Activated T-helper 17 cell treated with anti-CD3 and anti-CD28 coated beads, Interleukin-2, amount 50 U/mL, for 72 hours (primary cell): ENCODE results near the gene ECEL1. TPM values are rescaled to one million over a fixed set of nuclear protein-coding genes. Genes with fewer than 3 reads are reported as not detected.

Source experiments
- ATAC-seq: fragments of 150-1000 bp; cut with Tn5 transposase; replicated peaks from 2 replicates; pipeline ENCODE4 v1.10.0; 2021; ENCODE audit warnings: mild to moderate bottlenecking, moderate library complexity
- H3K27ac Mint-ChIP-seq: one replicate; pipeline ENCODE4 v1.8.0; 2022; ENCODE audit warnings: mixed read lengths
- H3K27me3 Mint-ChIP-seq: one replicate; pipeline ENCODE4 v1.8.0; 2022; ENCODE audit warnings: mixed read lengths
- H3K36me3 Mint-ChIP-seq: one replicate; pipeline ENCODE4 v1.8.0; 2022; ENCODE audit warnings: low read depth, mild to moderate bottlenecking, mixed read lengths
- H3K4me1 Mint-ChIP-seq: one replicate; pipeline ENCODE4 v1.8.0; 2022; ENCODE audit warnings: mixed read lengths
- H3K4me3 Mint-ChIP-seq: one replicate; pipeline ENCODE4 v1.8.0; 2022; ENCODE audit warnings: mild to moderate bottlenecking, mixed read lengths
- H3K9me3 Mint-ChIP-seq: one replicate; pipeline ENCODE4 v1.8.0; 2022; ENCODE audit warnings: mixed read lengths
- total RNA-seq, 2 donors: library from RNA; stranded (reverse); gene quantifications; one replicate each; pipeline ENCODE4 v1.2.3, GENCODE V29; 2022

Gene ECEL1
- total RNA-seq, 2 donors from 2014 or later: not detected

DNA sequence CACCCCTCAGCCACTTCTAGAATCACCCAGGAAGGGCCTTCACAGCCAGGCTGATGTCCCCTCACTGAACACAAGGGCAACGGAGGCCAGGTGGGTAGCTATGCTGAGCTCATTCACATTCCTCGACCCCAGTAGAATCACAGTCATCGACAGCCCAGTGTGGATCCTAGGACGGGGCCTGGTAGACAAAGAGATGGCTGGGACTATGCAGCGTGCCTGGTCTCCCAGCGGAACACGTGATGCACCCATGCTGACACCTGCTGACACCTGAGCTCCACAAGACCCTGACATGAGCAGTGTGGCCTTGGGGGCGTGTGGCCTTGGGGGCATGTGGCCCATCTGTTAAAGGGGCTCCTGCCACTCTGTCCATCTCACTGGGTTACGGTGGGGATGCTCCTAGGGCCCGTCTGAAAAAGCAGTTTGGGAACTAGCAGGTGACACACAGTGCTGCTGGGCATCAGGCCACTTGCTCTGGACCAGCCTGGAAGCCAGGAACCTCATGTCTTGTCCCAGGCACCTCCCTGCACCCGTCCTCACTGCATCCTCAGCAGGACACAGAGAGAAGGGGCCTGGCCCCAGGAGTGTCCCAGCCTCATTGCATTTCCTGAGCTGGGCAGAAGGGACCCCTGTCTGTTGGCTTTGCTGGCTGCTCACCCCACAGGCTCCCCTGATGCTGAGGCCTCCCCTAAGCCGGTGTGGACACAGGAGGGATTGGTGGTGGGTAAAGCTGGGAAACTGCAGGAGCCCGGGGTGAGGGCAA lies 9.7 kb downstream of the ECEL1 start:
- no peaks in the 10 kb centered on the region for H3K4me1 Mint-ChIP-seq
- no peaks in the 10 kb centered on the region for H3K36me3 Mint-ChIP-seq
- no peak overlapping the region for H3K27ac Mint-ChIP-seq
- H3K4me3 Mint-ChIP-seq: no peak overlapping the region
- H3K9me3 Mint-ChIP-seq: peaks cover 2% of the 10 kb centered on the region
- no peak for ATAC-seq
- peaks cover 20% of the 10 kb centered on the region for H3K27me3 Mint-ChIP-seq

DNA sequence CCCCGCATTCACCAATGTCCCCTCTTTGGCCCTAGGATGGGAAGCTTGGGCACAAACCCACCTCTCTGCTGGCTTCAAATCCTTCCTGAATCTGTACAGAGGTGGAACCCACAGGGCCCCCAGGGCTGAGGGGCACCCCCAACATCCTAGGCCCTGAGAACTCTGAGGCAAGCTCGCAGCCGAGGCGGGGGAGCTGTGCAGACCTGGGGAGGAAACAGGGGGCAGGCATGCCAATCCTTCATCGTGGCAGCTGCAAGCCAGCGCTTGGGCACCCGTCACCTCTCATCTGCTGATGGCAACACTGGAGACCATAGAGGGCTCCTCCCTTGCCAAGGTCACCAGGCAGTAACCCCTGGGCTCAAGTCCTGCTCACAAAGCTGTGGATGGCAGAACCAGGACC lies 10.8 kb downstream of the ECEL1 start:
- no peak for ATAC-seq
- H3K4me1 Mint-ChIP-seq: no peaks in the 10 kb centered on the region
- H3K27ac Mint-ChIP-seq: no peak overlapping the region
- H3K36me3 Mint-ChIP-seq: no peaks in the 10 kb centered on the region
- peaks cover 12% of the 10 kb centered on the region for H3K9me3 Mint-ChIP-seq
- no peak overlapping the region for H3K4me3 Mint-ChIP-seq
- H3K27me3 Mint-ChIP-seq: peaks cover 26% of the 10 kb centered on the region

DNA sequence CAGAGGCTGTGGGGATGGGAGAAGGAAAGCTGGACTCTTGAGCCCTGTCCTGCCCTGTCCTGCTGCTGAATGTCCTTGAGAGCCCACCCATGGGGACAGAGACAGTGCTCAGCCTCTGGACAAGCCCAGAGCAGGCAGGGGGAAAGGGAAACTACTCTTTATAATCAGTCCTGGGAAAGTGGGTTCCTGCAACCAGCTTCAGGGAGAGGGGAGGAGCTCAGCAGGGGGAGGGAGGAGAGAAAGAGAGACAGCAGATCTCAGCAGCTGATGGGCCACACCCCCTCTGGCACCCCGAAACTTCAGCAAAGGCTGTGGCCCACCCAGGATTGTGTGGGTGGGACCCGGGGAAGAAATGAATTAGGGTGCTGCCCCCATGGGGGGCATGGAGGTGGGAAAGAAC lies 11.6 kb downstream of the ECEL1 start:
- no peak for ATAC-seq
- H3K27me3 Mint-ChIP-seq: peaks cover 31% of the 10 kb centered on the region
- H3K4me3 Mint-ChIP-seq: no peak overlapping the region
- no peaks in the 10 kb centered on the region for H3K36me3 Mint-ChIP-seq
- peaks cover 16% of the 10 kb centered on the region for H3K9me3 Mint-ChIP-seq
- no peak overlapping the region for H3K27ac Mint-ChIP-seq
- H3K4me1 Mint-ChIP-seq: no peaks in the 10 kb centered on the region

GRCh38 chr2:232473467-232473890 lies 14.2 kb downstream of the ECEL1 start:
- no peaks in the 10 kb centered on the region for H3K36me3 Mint-ChIP-seq
- H3K27ac Mint-ChIP-seq: no peak overlapping the region
- H3K4me3 Mint-ChIP-seq: no peak overlapping the region

DNA sequence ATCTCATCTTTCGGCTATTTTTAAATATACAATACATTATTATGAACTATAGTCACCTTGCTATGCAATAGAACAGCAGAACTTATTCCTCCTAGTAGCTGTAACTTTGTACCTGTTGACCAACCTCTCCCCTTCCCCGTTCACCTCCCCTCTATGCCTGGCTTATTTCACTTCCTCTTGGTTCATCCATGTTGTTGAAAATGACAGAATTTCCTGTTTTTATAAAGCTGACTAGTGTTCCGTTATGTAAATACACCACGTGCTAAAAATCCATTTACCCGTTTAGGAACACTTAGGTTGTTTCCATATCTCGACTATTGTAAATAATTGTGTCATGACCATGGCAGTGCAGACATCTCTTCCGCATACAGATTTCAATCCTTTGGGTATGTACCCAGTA lies 21.4 kb downstream of the ECEL1 start:
- H3K4me3 Mint-ChIP-seq: no peak overlapping the region
- peaks cover 15% of the 10 kb centered on the region for H3K27me3 Mint-ChIP-seq
- no peak for ATAC-seq
- no peaks in the 10 kb centered on the region for H3K9me3 Mint-ChIP-seq
- no peak overlapping the region for H3K27ac Mint-ChIP-seq
- no peaks in the 10 kb centered on the region for H3K36me3 Mint-ChIP-seq
- H3K4me1 Mint-ChIP-seq: no peaks in the 10 kb centered on the region

More at GRCh38 chr2:232473467-232473890, 14.2 kb downstream of the ECEL1 start:
- no peak for ATAC-seq
- no peaks in the 10 kb centered on the region for H3K4me1 Mint-ChIP-seq
- H3K27me3 Mint-ChIP-seq: peaks cover 39% of the 10 kb centered on the region
- H3K9me3 Mint-ChIP-seq: peaks cover 16% of the 10 kb centered on the region

GRCh38 chr2:232465061-232465460 lies 22.6 kb downstream of the ECEL1 start:
- H3K9me3 Mint-ChIP-seq: no peaks in the 10 kb centered on the region
- no peak for ATAC-seq

GRCh38 chr2:232464544-232464885 lies 23.1 kb downstream of the ECEL1 start:
- no peak for ATAC-seq
- H3K4me3 Mint-ChIP-seq: no peak overlapping the region
- H3K9me3 Mint-ChIP-seq: no peaks in the 10 kb centered on the region
- H3K27me3 Mint-ChIP-seq: peaks cover 18% of the 10 kb centered on the region
- no peaks in the 10 kb centered on the region for H3K4me1 Mint-ChIP-seq
- H3K36me3 Mint-ChIP-seq: no peaks in the 10 kb centered on the region
- no peak overlapping the region for H3K27ac Mint-ChIP-seq

More at GRCh38 chr2:232465061-232465460, 22.6 kb downstream of the ECEL1 start:
- peaks cover 15% of the 10 kb centered on the region for H3K27me3 Mint-ChIP-seq
- H3K27ac Mint-ChIP-seq: no peak overlapping the region
- H3K36me3 Mint-ChIP-seq: no peaks in the 10 kb centered on the region
- no peak overlapping the region for H3K4me3 Mint-ChIP-seq
- H3K4me1 Mint-ChIP-seq: no peaks in the 10 kb centered on the region

DNA sequence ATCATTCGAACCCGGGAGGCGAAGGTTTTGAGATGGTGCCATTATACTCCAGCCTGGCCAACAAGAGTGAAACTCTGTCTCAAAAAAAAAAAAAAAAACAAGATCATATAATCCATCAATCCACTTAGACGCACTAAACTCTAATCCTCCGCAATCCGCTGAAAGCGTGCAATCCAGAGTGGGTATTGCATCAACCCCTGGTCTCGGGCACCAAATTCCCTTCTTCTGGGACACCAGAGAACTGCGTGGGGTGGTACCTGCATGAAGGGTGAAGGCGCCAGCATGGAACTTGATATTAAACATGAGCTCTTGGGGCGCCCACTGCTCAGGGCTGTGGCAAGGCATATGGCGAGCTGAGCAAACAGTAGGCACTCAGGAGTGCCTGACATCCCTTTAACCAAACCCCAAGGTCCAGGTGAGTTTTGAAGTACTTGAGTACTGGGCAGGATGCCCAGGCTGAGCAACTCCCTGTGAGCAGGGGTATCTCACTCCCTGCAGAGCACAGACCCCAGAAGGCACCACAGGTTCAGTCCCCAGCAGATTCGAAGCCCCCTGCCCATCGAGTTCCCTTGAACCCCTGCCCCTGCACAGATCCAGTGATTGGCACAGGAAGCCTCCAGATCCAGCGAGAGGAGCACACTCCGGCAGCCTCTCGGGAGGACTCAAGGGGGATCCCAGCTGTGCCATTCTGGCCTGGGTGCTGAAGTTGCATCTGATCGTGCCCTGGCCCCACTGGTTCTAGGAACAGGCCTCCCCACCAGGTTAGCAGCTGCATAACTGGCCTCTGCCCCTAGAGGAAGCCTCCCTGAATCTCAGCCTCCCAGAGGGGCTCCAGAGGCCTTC lies 23.7 kb downstream of the ECEL1 start:
- H3K27me3 Mint-ChIP-seq: peaks cover 14% of the 10 kb centered on the region
- no peak for ATAC-seq
- H3K9me3 Mint-ChIP-seq: no peaks in the 10 kb centered on the region
- no peaks in the 10 kb centered on the region for H3K36me3 Mint-ChIP-seq
- no peak overlapping the region for H3K27ac Mint-ChIP-seq
- no peaks in the 10 kb centered on the region for H3K4me1 Mint-ChIP-seq
- no peak overlapping the region for H3K4me3 Mint-ChIP-seq

GRCh38 chr2:232460171-232460570 lies 27.5 kb downstream of the ECEL1 start:
- no peak overlapping the region for H3K4me3 Mint-ChIP-seq
- no peak overlapping the region for H3K27ac Mint-ChIP-seq
- no peaks in the 10 kb centered on the region for H3K36me3 Mint-ChIP-seq
- no peak for ATAC-seq
- no peaks in the 10 kb centered on the region for H3K4me1 Mint-ChIP-seq
- H3K9me3 Mint-ChIP-seq: no peaks in the 10 kb centered on the region
- peaks cover 17% of the 10 kb centered on the region for H3K27me3 Mint-ChIP-seq

- Mint-ChIP-seq H3K36me3 (no peaks in the 10 kb centered on the region), H3K4me1 (no peaks in the 10 kb centered on the region), H3K4me3 (no peak overlapping the region), H3K27ac (no peak overlapping the region), H3K27me3 (peaks cover 17% of the 10 kb centered on the region), H3K9me3 (no peaks in the 10 kb centered on the region)
- no peak for ATAC-seq
These were observed 28.1 kb downstream of the ECEL1 start for GRCh38 chr2:232459419-232460035.

DNA sequence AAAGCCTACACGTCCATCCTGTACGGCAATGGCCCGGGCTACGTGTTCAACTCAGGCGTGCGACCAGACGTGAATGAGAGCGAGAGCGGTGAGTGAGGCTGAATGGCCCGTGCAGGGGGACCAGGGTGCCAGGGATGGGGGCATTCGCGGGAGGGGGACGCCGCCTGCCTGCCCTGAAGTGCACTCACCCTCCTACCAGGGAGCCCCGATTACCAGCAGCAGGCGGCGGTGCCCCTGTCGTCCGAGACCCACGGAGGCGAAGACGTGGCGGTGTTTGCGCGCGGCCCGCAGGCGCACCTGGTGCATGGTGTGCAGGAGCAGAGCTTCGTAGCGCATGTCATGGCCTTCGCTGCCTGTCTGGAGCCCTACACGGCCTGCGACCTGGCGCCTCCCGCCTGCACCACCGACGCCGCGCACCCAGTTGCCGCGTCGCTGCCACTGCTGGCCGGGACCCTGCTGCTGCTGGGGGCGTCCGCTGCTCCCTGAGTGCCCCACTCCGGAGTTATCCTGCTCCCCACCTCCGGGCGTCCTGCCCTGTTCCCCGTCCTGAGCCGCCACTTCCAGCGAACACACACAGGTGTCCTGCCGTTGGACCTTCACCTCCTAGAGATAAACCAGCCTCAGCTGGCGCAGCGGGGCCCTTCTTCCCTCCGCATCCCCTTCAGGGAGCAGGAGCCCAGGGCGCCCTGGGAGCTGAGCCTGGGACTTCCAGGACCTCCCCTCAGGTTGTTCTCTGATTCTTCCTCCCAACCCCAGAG lies 28.8 kb downstream of the ECEL1 start:
- Mint-ChIP-seq H3K4me1 (no peaks in the 10 kb centered on the region), H3K27ac (no peak overlapping the region), H3K4me3 (no peak overlapping the region), H3K9me3 (no peaks in the 10 kb centered on the region), H3K27me3 (peaks cover 17% of the 10 kb centered on the region), H3K36me3 (no peaks in the 10 kb centered on the region)
- ATAC-seq: no peak

DNA sequence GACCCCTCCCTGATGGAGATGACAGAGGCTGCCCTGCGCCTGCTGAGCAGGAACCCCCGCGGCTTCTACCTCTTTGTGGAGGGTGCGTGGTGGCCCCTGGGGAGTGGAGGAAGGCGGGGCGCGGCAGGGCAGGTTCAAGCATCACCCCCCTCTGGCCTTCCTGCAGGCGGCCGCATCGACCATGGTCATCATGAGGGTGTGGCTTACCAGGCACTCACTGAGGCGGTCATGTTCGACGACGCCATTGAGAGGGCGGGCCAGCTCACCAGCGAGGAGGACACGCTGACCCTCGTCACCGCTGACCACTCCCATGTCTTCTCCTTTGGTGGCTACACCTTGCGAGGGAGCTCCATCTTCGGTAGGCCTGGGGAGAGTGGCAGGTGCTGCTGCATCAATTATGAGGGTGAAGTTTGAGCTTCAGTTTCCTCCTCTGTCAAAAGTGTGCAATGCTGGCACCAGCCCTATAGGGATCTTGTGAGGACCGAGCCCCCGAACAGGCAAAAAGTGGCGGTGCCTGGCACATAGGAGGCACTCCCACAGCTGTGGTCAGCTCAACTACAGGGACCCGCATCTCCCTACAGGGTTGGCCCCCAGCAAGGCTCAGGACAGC lies 29.5 kb downstream of the ECEL1 start:
- no peak overlapping the region for H3K4me3 Mint-ChIP-seq
- no peaks in the 10 kb centered on the region for H3K36me3 Mint-ChIP-seq
- ATAC-seq: no peak
- no peaks in the 10 kb centered on the region for H3K9me3 Mint-ChIP-seq
- H3K27me3 Mint-ChIP-seq: peaks cover 17% of the 10 kb centered on the region
- no peak overlapping the region for H3K27ac Mint-ChIP-seq
- no peaks in the 10 kb centered on the region for H3K4me1 Mint-ChIP-seq

DNA sequence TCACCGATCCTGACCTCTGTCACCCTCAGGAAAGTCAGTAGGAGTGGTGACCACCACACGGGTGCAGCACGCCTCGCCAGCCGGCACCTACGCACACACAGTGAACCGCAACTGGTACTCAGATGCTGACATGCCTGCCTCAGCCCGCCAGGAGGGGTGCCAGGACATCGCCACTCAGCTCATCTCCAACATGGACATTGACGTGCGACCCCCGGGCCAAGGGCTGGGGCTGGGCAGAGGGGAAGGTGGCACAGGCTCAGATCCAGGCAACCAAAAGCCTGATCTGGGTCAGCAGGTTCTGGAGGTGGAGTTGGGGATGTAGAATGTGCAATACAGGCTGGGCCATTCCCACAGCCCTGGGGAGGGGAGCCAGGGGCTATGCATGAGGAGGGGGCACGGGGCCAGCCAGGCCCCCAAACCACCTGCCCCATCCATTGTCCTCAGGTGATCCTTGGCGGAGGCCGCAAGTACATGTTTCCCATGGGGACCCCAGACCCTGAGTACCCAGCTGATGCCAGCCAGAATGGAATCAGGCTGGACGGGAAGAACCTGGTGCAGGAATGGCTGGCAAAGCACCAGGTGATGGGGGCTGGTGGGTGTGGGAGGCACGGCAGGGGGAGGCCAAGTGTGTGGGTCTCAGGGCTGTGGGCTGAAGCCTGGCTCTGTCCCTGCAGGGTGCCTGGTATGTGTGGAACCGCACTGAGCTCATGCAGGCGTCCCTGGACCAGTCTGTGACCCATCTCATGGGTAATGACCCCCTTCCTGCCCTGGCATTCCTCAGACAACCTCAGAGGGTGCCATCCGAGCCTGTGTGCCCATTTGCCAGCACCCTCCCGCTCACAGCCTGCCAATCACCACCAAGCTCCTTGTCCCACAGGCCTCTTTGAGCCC lies 30.3 kb downstream of the ECEL1 start:
- ATAC-seq: no peak
- no peaks in the 10 kb centered on the region for H3K36me3 Mint-ChIP-seq
- H3K27me3 Mint-ChIP-seq: peaks cover 11% of the 10 kb centered on the region
- H3K4me1 Mint-ChIP-seq: no peaks in the 10 kb centered on the region
- H3K9me3 Mint-ChIP-seq: no peaks in the 10 kb centered on the region
- no peak overlapping the region for H3K4me3 Mint-ChIP-seq
- H3K27ac Mint-ChIP-seq: no peak overlapping the region
